H9 (cell line): ENCODE measurements around the gene SCUBE1. TPM values are rescaled to one million over a fixed set of nuclear protein-coding genes. Genes with fewer than 3 reads are reported as not detected.

Experiments
- DNase-seq: peaks from one replicate; pipeline ENCODE4 v3.0.0-alpha.2; 2017
- H2AFZ ChIP-seq: one replicate; pipeline ENCODE4 v1.6.1; 2013; ENCODE audit warnings: mild to moderate bottlenecking, low read length, control low read depth, moderate library complexity
- H2AK5ac ChIP-seq: 2 replicates; pipeline ENCODE4 v1.6.1; 2013; ENCODE audit warnings: low read length, control low read depth, mixed read lengths; ENCODE audit not compliant: insufficient read length
- H2BK120ac ChIP-seq: one replicate; pipeline ENCODE4 v1.6.1; 2013; ENCODE audit warnings: low read depth, mild to moderate bottlenecking, low read length, control low read depth, inconsistent platforms; ENCODE audit not compliant: poor library complexity, severe bottlenecking
- H2BK12ac ChIP-seq: 2 replicates; pipeline ENCODE4 v1.6.1; 2013; ENCODE audit warnings: low read length, control low read depth, mixed read lengths, low read depth; ENCODE audit not compliant: insufficient read length
- H2BK15ac ChIP-seq: 2 replicates; pipeline ENCODE4 v1.6.1; 2013; ENCODE audit warnings: low read depth, low read length, control low read depth
- H2BK20ac ChIP-seq: one replicate; pipeline ENCODE4 v1.6.1; 2013; ENCODE audit warnings: low read depth, mild to moderate bottlenecking, low read length, control low read depth, inconsistent platforms; ENCODE audit not compliant: poor library complexity, severe bottlenecking
- H2BK5ac ChIP-seq: 2 replicates; pipeline ENCODE4 v1.6.1; 2013; ENCODE audit warnings: low read length, control low read depth, mixed read lengths; ENCODE audit not compliant: insufficient read length
- H3K14ac ChIP-seq: 2 replicates; pipeline ENCODE4 v1.6.1; 2013; ENCODE audit warnings: low read length, control low read depth; ENCODE audit not compliant: insufficient read depth
- H3K18ac ChIP-seq: 2 replicates; pipeline ENCODE4 v1.6.1; 2013; ENCODE audit warnings: low read depth, mild to moderate bottlenecking, mixed read lengths, low read length, control low read depth; ENCODE audit not compliant: insufficient read length
- H3K23ac ChIP-seq: 2 replicates; pipeline ENCODE4 v1.6.1; 2013; ENCODE audit warnings: low read length, control low read depth, mixed read lengths, low read depth; ENCODE audit not compliant: insufficient read length
- H3K23me2 ChIP-seq: 2 replicates; pipeline ENCODE4 v1.6.1; 2013; ENCODE audit warnings: low read depth, mild to moderate bottlenecking, mixed read lengths, low read length, control low read depth; ENCODE audit not compliant: insufficient read length, poor library complexity, severe bottlenecking
- H3K27ac ChIP-seq: 2 replicates; pipeline ENCODE4 v1.5.1; 2013; ENCODE audit warnings: low read length, control low read depth, mixed read lengths, low read depth; ENCODE audit not compliant: insufficient read length
- H3K27me3 ChIP-seq: 2 replicates; pipeline ENCODE4 v1.6.1; 2013; ENCODE audit warnings: low read length, control low read depth, inconsistent platforms; ENCODE audit not compliant: insufficient read depth
- H3K4ac ChIP-seq: 2 replicates; pipeline ENCODE4 v1.6.1; 2013; ENCODE audit warnings: low read depth, mild to moderate bottlenecking, control low read depth, inconsistent platforms, low read length, moderate library complexity
- H3K4me1 ChIP-seq: 2 replicates; pipeline ENCODE4 v1.6.1; 2013; ENCODE audit warnings: low read length, control low read depth, inconsistent platforms; ENCODE audit not compliant: insufficient read depth
- H3K4me2 ChIP-seq: 2 replicates; pipeline ENCODE4 v1.6.1; 2013; ENCODE audit warnings: low read length, control low read depth, mixed read lengths; ENCODE audit not compliant: insufficient read length, insufficient read depth
- H3K56ac ChIP-seq: 2 replicates; pipeline ENCODE4 v1.6.1; 2013; ENCODE audit warnings: low read depth, mild to moderate bottlenecking, mixed read lengths, low read length, control low read depth; ENCODE audit not compliant: insufficient read length
- H3K79me1 ChIP-seq: 2 replicates; pipeline ENCODE4 v1.6.1; 2013; ENCODE audit warnings: low read depth, mild to moderate bottlenecking, moderate library complexity, low read length, control low read depth, inconsistent platforms; ENCODE audit not compliant: insufficient read depth, poor library complexity, severe bottlenecking
- H3K79me2 ChIP-seq: 2 replicates; pipeline ENCODE4 v1.6.1; 2013; ENCODE audit warnings: low read length, control low read depth, inconsistent platforms; ENCODE audit not compliant: insufficient read depth
- H3K9ac ChIP-seq: 2 replicates; pipeline ENCODE4 v1.6.1; 2013; ENCODE audit warnings: low read length, control low read depth, mixed read lengths; ENCODE audit not compliant: insufficient read length; ENCODE audit errors: extremely low read depth
- H3K9me3 ChIP-seq: one replicate; pipeline ENCODE4 v1.6.1; 2013; ENCODE audit warnings: low read depth, low read length, inconsistent platforms; ENCODE audit not compliant: control insufficient read depth
- H3T11ph ChIP-seq: one replicate; pipeline ENCODE4 v1.6.1; 2013; ENCODE audit warnings: mild to moderate bottlenecking, low read length, control low read depth, inconsistent platforms
- H4K20me1 ChIP-seq: one replicate; pipeline ENCODE4 v1.6.1; 2013; ENCODE audit not compliant: control insufficient read depth, insufficient read length, insufficient read depth
- H4K5ac ChIP-seq: 2 replicates; pipeline ENCODE4 v1.6.1; 2013; ENCODE audit warnings: low read depth, mild to moderate bottlenecking, mixed read lengths, low read length, control low read depth; ENCODE audit not compliant: insufficient read length
- H4K8ac ChIP-seq: replicated peaks from 2 replicates; pipeline ENCODE4 v1.6.1; 2013; ENCODE audit warnings: low read length, control low read depth, mixed read lengths, low read depth; ENCODE audit not compliant: insufficient read length
- H4K91ac ChIP-seq: 2 replicates; pipeline ENCODE4 v1.6.1; 2013; ENCODE audit warnings: low read depth, mild to moderate bottlenecking, moderate library complexity, mixed read lengths, low read length, control low read depth; ENCODE audit not compliant: insufficient read length
- H3K27ac Mint-ChIP-seq, 3 experiments: 2 replicates in 2 of 3; 3 replicates in 1 of 3; pipeline ENCODE4 v1.8.0; 2020 to 2021; ENCODE audit warnings: mixed read lengths in 3 of 3, mild to moderate bottlenecking in 1 of 3, moderate library complexity in 1 of 3
- H3K27me3 Mint-ChIP-seq: 2 replicates; pipeline ENCODE4 v1.8.0; 2021; ENCODE audit warnings: low read depth, mild to moderate bottlenecking, moderate library complexity, mixed read lengths
- H3K36me3 Mint-ChIP-seq, 3 experiments: 2 replicates in 2 of 3; 3 replicates in 1 of 3; pipeline ENCODE4 v1.8.0; 2020 to 2021; ENCODE audit warnings: low read depth in 3 of 3, mixed read lengths in 3 of 3; ENCODE audit not compliant: insufficient read depth in 1 of 3
- H3K4me1 Mint-ChIP-seq, 2 experiments: 2 replicates each; pipeline ENCODE4 v1.8.0; 2020; ENCODE audit warnings: mixed read lengths in 2 of 2
- H3K4me3 Mint-ChIP-seq, 2 experiments: 2 replicates in 1 of 2; 3 replicates in 1 of 2; pipeline ENCODE4 v1.8.0; 2020 to 2021; ENCODE audit warnings: mild to moderate bottlenecking in 2 of 2, mixed read lengths in 2 of 2, moderate library complexity in 1 of 2
- H3K9me3 Mint-ChIP-seq, 2 experiments: 2 replicates in 1 of 2; 3 replicates in 1 of 2; pipeline ENCODE4 v1.8.0; 2020; ENCODE audit warnings: mild to moderate bottlenecking in 2 of 2, mixed read lengths in 2 of 2, moderate library complexity in 1 of 2
- WGBS: extraction: QIAGEN DNeasy Blood & Tissue Kit; methylation state at CpG from one replicate; pipeline ENCODE4 v1.1.7; 2013; ENCODE audit warnings: missing lambda C conversion rate, low lambda C conversion rate, mixed read lengths; ENCODE audit not compliant: insufficient read length; ENCODE audit errors: extremely low coverage; 5-methylcytosine and 5-hydroxymethylcytosine counted together
- total RNA-seq: library from RNA; stranded (reverse); gene quantifications from 2 replicates; pipeline ENCODE4 v1.2.1, GENCODE V29; 2021
- TF ChIP-seq, protein P1 (sequence below): fragments of 200-600 bp; sonication (generic); conservative IDR thresholded peaks from 3 replicates; pipeline ENCODE4 v1.8.0; 2021; ENCODE audit warnings: antibody characterized with exemption, mild to moderate bottlenecking

Gene SCUBE1
- total RNA-seq, 1 experiment from 2014 or later = 1.2 TPM

DNA sequence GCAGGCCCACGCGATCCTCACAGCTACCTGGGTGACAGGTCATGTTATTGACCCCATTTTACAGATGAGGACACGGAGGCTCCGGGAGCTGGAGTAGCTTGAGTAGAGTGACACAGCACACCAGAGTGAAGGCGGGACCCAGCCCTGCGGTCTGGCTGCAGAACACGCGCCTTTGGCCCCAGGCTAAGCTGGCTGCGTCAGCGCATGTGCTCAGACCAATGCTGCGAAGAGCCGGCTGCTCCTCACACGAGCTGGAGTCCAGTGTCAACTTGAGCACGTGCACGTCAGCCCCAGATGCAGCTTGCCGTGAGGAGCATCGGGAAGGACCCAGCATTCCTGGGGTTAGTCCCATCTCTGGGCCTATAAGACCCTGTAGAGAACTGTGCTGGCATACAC is 49.9 kb downstream of the SCUBE1 start:
- Histone ChIP-seq H3K27ac (no peak overlapping the region), H3K79me1 (no peaks in the 10 kb centered on the region), H2BK120ac (no peak overlapping the region), H3K9me3 (no peaks in the 10 kb centered on the region), H2BK12ac (no peak overlapping the region), H2BK5ac (no peak overlapping the region), H2AFZ (no peak overlapping the region), H4K20me1 (no peaks in the 10 kb centered on the region), H3K4ac (no peak overlapping the region), H3K56ac (no peak overlapping the region), H3K27me3 (no peaks in the 10 kb centered on the region), H3K23ac (no peak overlapping the region), H3K23me2 (no peaks in the 10 kb centered on the region), H3K79me2 (no peaks in the 10 kb centered on the region), H2BK20ac (no peak overlapping the region), H2BK15ac (0 out of 2 replicates have a peak overlapping the region, but pooled peaks have one; percentile 40), H3K14ac (no peak overlapping the region; the same call in 1 of the 2 replicates), H3K4me1 (no peaks in the 10 kb centered on the region), H3K9ac (no peak overlapping the region), H3T11ph (no peak overlapping the region), H2AK5ac (no peak overlapping the region), H4K91ac (no peak overlapping the region), H3K4me2 (no peak overlapping the region), H3K18ac (no peak overlapping the region), H4K8ac (no peak overlapping the region), H4K5ac (no peak overlapping the region)
- Mint-ChIP-seq H3K4me1 (peaks cover 5 to 26% of the 10 kb centered on the region in 2 experiments; a peak in 3 of 4 replicates), H3K9me3 (no peaks in the 10 kb centered on the region; a peak in 1 of 5 replicates), H3K36me3 (no peaks in the 10 kb centered on the region; a peak in 1 of 7 replicates), H3K27ac (no peak overlapping the region), H3K4me3 (no peak overlapping the region), H3K27me3 (peaks cover 2% of the 10 kb centered on the region)
- TF ChIP-seq, protein P1, sequence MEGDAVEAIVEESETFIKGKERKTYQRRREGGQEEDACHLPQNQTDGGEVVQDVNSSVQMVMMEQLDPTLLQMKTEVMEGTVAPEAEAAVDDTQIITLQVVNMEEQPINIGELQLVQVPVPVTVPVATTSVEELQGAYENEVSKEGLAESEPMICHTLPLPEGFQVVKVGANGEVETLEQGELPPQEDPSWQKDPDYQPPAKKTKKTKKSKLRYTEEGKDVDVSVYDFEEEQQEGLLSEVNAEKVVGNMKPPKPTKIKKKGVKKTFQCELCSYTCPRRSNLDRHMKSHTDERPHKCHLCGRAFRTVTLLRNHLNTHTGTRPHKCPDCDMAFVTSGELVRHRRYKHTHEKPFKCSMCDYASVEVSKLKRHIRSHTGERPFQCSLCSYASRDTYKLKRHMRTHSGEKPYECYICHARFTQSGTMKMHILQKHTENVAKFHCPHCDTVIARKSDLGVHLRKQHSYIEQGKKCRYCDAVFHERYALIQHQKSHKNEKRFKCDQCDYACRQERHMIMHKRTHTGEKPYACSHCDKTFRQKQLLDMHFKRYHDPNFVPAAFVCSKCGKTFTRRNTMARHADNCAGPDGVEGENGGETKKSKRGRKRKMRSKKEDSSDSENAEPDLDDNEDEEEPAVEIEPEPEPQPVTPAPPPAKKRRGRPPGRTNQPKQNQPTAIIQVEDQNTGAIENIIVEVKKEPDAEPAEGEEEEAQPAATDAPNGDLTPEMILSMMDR = no peak
- WGBS = no CpG with 5 or more reads among the region's 17 CpGs
- no peak for DNase-seq
